Loucy (cell line): ENCODE measurements around the gene COPE.

Experiments
- EZH2phosphoT487 ChIP-seq: fragments of 200-600 bp; IDR thresholded peaks from 2 replicates; pipeline ENCODE4 v1.6.1; 2018; ENCODE audit warnings: antibody characterized with exemption, mild to moderate bottlenecking, moderate library complexity, borderline replicate concordance
- TF ChIP-seq, protein P1 (sequence below): fragments of 200-600 bp; sonication (generic); conservative IDR thresholded peaks from 2 replicates; pipeline ENCODE4 v1.5.1; 2014; ENCODE audit warnings: mild to moderate bottlenecking, antibody characterized with exemption, low read length

DNA sequence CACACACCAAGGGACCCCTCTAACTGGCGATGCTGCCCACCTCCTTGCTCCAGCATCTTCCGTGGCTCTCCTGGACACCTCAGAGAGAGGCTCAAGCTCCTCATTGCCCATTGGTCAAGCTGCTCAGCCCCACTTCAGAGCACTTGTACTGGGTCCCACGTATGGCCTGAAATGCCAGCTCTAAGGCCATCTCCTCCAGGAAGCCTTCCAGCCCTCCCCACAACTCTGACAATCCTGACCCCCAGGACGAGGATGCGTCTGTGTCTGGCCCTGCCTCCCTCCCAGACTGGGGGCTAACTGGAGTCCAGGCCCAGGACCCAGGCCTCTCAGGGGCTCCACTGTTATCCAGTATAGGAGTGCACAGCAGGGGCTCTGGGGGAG, 29.8 kb upstream of the COPE start:
- TF ChIP-seq, protein P1, sequence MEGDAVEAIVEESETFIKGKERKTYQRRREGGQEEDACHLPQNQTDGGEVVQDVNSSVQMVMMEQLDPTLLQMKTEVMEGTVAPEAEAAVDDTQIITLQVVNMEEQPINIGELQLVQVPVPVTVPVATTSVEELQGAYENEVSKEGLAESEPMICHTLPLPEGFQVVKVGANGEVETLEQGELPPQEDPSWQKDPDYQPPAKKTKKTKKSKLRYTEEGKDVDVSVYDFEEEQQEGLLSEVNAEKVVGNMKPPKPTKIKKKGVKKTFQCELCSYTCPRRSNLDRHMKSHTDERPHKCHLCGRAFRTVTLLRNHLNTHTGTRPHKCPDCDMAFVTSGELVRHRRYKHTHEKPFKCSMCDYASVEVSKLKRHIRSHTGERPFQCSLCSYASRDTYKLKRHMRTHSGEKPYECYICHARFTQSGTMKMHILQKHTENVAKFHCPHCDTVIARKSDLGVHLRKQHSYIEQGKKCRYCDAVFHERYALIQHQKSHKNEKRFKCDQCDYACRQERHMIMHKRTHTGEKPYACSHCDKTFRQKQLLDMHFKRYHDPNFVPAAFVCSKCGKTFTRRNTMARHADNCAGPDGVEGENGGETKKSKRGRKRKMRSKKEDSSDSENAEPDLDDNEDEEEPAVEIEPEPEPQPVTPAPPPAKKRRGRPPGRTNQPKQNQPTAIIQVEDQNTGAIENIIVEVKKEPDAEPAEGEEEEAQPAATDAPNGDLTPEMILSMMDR: no peak
- TF ChIP-seq EZH2phosphoT487: no peak
